Lower lobe of right lung (tissue), 2 donors: ENCODE data around the gene ENTR1. TPM values are rescaled to one million over a fixed set of nuclear protein-coding genes. Genes with fewer than 3 reads are reported as not detected.

Experiments used
- ATAC-seq, 2 donors: fragments of 200-7000 bp; cut with Tn5 transposase; one replicate each; pipeline ENCODE4 v1.9.1; 2020 to 2022; ENCODE audit warnings: mild to moderate bottlenecking in 2 of 2, moderate library complexity in 2 of 2
- DNase-seq: peaks from one replicate; pipeline ENCODE4 v3.0.0-alpha.2; 2020
- H3K27ac ChIP-seq: fragments of 200-600 bp; one replicate; pipeline ENCODE4 v1.8.0; 2022
- H3K27me3 ChIP-seq: fragments of 200-600 bp; one replicate; pipeline ENCODE4 v1.8.0; 2022; ENCODE audit warnings: low read depth
- H3K36me3 ChIP-seq: fragments of 200-600 bp; one replicate; pipeline ENCODE4 v1.8.0; 2022; ENCODE audit warnings: mild to moderate bottlenecking
- H3K4me1 ChIP-seq: fragments of 200-600 bp; one replicate; pipeline ENCODE4 v1.8.0; 2022
- H3K4me3 ChIP-seq: fragments of 200-600 bp; one replicate; pipeline ENCODE4 v1.8.0; 2022; ENCODE audit warnings: mild to moderate bottlenecking
- H3K9me3 ChIP-seq: fragments of 200-600 bp; one replicate; pipeline ENCODE4 v1.8.0; 2022
- intact Hi-C: fragments of 100-400 bp; cut with DNase I; formaldehyde crosslinking; loops from one replicate; pipeline ENCODE4 v1.11.0; 2022
- total RNA-seq: library from RNA; stranded (reverse); fragmentation: NEBNext Ultra II Directional; extraction: Animal tissue kit (Norgen Biotek cat#: 25700); gene quantifications from one replicate; pipeline ENCODE4 v1.2.1, GENCODE V29; 2021
- TF ChIP-seq, protein P1 (sequence below): fragments of 200-600 bp; IDR thresholded peaks from one replicate; pipeline ENCODE4 v1.8.0; 2022; ENCODE audit warnings: antibody characterized with exemption, mild to moderate bottlenecking
- donor health status: DM: no; HTN: yes; CAD: no; lungs with severe emphysema.

Gene ENTR1
- total RNA-seq, 1 donor from 2014 or later = 34.3 TPM

DNA sequence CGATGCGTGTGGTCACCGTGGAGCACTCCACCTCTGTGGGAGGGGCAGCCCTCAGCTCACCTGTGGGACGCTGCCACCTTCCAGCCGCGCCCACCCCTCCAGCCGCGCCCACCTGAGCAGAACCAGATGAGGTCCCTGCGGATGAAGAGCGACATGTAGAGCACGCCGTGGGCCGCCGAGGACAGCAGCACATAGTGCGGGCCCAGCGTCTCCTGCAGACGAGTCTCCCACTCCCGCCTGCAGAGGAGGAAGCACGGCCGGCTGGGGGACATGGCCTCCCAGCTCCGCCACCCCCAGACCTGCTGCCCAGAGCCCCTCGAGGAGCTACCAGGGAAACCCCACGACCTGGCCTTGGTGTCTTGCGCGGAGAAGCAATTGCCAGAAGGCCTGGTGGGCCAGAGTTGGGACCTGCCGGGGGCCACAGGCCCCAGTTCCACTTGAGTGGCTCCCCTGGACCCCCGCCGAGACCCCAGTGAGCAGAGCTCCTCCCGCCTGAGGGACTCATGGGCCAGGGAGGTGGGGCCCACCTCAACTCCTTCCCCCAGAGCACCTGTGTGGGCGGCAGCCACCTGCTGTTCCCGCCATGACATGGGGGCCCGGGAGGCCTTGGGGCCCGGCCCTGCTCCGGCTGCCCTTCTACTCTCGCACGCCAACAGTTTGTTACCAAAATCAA is 22.8 kb upstream of the ENTR1 start:
- ATAC-seq (no peak), DNase-seq (no peak)
- Histone ChIP-seq H3K4me3 (no peak overlapping the region), H3K27ac (no peak overlapping the region), H3K9me3 (no peaks in the 10 kb centered on the region), H3K36me3 (peaks cover 48% of the 10 kb centered on the region), H3K27me3 (no peaks in the 10 kb centered on the region), H3K4me1 (peaks cover 21% of the 10 kb centered on the region)
- intact Hi-C loops = no loop called here
- TF ChIP-seq, protein P1, sequence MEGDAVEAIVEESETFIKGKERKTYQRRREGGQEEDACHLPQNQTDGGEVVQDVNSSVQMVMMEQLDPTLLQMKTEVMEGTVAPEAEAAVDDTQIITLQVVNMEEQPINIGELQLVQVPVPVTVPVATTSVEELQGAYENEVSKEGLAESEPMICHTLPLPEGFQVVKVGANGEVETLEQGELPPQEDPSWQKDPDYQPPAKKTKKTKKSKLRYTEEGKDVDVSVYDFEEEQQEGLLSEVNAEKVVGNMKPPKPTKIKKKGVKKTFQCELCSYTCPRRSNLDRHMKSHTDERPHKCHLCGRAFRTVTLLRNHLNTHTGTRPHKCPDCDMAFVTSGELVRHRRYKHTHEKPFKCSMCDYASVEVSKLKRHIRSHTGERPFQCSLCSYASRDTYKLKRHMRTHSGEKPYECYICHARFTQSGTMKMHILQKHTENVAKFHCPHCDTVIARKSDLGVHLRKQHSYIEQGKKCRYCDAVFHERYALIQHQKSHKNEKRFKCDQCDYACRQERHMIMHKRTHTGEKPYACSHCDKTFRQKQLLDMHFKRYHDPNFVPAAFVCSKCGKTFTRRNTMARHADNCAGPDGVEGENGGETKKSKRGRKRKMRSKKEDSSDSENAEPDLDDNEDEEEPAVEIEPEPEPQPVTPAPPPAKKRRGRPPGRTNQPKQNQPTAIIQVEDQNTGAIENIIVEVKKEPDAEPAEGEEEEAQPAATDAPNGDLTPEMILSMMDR = no peak

GRCh38 chr9:136432591-136432990 is 22.2 kb upstream of the ENTR1 start:
- no peaks in the 10 kb centered on the region for H3K9me3 ChIP-seq
- H3K36me3 ChIP-seq = peaks cover 48% of the 10 kb centered on the region
- TF ChIP-seq, protein P1 = no peak
- DNase-seq (no peak), ATAC-seq (no peak)
- peaks cover 15% of the 10 kb centered on the region for H3K4me1 ChIP-seq
- H3K27ac ChIP-seq = no peak overlapping the region
- no peaks in the 10 kb centered on the region for H3K27me3 ChIP-seq
- intact Hi-C loops = no loop called here
- no peak overlapping the region for H3K4me3 ChIP-seq

DNA sequence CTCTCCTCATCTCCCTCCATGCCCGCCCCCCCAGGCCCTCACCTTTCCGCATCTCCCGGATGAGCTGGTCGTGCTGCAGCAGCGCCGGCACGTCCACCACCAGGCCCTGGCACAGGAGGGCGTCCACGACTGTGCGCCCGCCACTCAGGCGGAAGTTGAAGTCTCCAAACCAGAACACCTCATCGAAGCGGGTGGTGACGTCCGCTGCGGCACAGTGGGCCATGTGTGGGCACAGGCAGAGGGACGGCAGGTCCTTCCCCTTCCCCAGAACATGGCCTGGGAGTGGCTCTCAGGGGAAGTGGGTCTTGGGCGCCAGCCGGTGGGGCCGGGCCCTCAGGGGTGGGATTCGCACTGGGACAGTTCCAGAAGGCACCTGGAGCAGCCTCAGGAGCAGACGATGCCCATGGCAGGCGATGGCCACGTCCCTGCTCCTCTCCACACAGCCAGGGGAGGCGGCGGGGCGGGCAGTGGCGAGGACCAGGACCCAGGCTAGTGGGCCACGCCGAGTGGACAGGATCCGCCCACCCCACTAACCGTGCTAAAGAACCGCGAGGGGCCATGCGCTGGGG is 21.5 kb upstream of the ENTR1 start:
- intact Hi-C loops = no loop called here
- Histone ChIP-seq H3K4me3 (no peak overlapping the region), H3K27me3 (no peaks in the 10 kb centered on the region), H3K9me3 (no peaks in the 10 kb centered on the region), H3K4me1 (peaks cover 8% of the 10 kb centered on the region), H3K27ac (no peak overlapping the region), H3K36me3 (peaks cover 51% of the 10 kb centered on the region)
- TF ChIP-seq, protein P1 = no peak
- ATAC-seq (no peak), DNase-seq (no peak)

DNA sequence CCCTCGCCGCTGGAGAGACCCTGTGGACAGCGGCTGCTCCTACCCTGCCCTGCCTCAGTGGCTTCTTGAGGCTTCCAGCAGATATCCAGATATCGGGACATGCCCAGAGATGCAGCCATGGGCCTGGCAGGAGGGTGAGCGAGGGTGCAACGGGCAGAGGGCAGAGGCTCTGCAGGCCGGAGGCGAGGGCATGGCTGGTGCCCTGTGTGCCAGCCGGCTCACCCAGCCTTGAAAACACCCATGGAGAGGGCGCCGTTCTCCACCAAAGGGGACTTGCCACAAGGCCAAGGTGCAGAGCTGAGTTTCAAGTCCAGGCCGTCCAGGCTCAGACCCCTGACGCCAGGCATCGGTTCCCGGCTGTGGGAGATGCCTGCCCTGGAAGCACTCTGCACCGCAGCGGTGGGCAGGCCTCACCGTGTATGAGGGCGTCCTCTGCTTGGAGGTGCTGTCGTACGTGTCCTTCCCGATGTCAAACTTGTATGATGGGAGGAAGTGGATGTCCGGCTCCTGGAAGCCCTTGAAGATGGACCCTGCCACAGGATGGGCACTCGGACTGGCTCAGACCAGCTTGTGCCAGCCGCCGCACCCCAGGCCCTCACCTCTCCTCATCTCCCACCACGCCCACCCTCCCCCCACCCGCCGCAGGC is 20.3 kb upstream of the ENTR1 start:
- no peaks in the 10 kb centered on the region for H3K9me3 ChIP-seq
- DNase-seq (no peak), ATAC-seq (no peak)
- no peaks in the 10 kb centered on the region for H3K27me3 ChIP-seq
- H3K27ac ChIP-seq = no peak overlapping the region
- H3K4me3 ChIP-seq = no peak overlapping the region
- intact Hi-C loops = no loop called here
- TF ChIP-seq, protein P1 = no peak
- peaks cover 51% of the 10 kb centered on the region for H3K36me3 ChIP-seq
- no peaks in the 10 kb centered on the region for H3K4me1 ChIP-seq

DNA sequence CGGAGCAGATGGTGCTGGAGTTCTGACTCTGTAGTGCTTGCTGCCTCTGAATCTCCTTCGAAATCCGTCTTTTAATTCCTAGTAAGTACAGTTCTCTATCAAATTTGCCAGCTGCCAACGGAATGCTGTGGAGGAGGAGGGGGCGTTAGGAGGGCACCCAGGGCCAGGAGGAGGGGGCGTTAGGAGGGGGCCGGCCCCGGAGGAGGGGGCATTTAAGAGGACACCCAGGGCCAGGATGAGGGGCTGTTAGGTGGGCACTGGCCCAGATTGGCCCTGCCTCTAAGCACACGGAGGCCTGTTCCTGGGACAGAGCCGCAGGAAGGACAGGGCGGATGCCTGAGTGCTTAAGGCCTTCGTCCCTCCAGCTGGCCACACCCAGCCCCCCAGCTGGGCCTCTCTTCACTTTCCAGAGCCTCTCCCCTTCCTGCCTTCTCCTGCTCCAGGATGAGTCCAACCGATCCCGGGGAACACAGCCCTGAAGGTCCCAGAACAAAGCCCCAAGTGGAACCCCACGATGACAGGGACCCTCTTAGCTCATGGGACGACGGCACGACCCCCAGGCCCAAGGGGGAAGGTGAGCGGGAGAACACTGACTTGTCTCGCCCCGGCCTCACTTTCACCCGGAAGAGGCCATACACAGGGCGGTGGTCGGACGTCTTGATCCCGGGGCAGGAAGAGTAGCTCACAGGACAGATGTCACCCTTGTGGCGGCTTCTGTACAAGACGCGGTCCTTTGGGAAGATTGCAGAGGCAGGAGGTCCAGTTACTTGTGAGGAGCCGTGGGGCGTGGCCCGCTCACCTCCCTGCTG is 19.5 kb upstream of the ENTR1 start:
- Histone ChIP-seq H3K9me3 (no peaks in the 10 kb centered on the region), H3K27ac (no peak overlapping the region), H3K4me3 (no peak overlapping the region), H3K36me3 (peaks cover 56% of the 10 kb centered on the region), H3K27me3 (no peaks in the 10 kb centered on the region), H3K4me1 (no peaks in the 10 kb centered on the region)
- DNase-seq (no peak), ATAC-seq (peak in 1 of 2 donors; percentile 3)
- TF ChIP-seq, protein P1 = no peak
- intact Hi-C loops = no loop called here
